Neuronal stem cell (in vitro differentiated cells): ENCODE data around the gene ESPN.
A peak's percentile ranks its signal among the peaks of the same experiment; 100 is the strongest.

Experiments
- DNase-seq: peaks from one replicate; pipeline ENCODE4 v3.0.0-alpha.2; 2013; ENCODE audit warnings: low spot score
- H2AFZ ChIP-seq: one replicate; pipeline ENCODE4 v1.6.1; 2013; ENCODE audit warnings: mild to moderate bottlenecking, low read length, inconsistent platforms
- H2AK5ac ChIP-seq: 2 replicates; pipeline ENCODE4 v1.6.1; 2013; ENCODE audit warnings: low read depth, mild to moderate bottlenecking, inconsistent platforms, low read length, moderate library complexity, mixed read lengths
- H2BK120ac ChIP-seq: 2 replicates; pipeline ENCODE4 v1.6.1; 2013; ENCODE audit warnings: low read depth, mild to moderate bottlenecking, inconsistent platforms, low read length, moderate library complexity, mixed read lengths
- H2BK12ac ChIP-seq: one replicate; pipeline ENCODE4 v1.6.1; 2013; ENCODE audit warnings: low read length, inconsistent platforms
- H2BK15ac ChIP-seq: 2 replicates; pipeline ENCODE4 v1.6.1; 2013; ENCODE audit warnings: mild to moderate bottlenecking, low read length, inconsistent platforms, mixed read lengths
- H2BK5ac ChIP-seq: one replicate; pipeline ENCODE4 v1.6.1; 2013; ENCODE audit warnings: inconsistent platforms, mild to moderate bottlenecking, low read length, moderate library complexity
- H3K14ac ChIP-seq: one replicate; pipeline ENCODE4 v1.6.1; 2013; ENCODE audit warnings: low read length, inconsistent platforms
- H3K18ac ChIP-seq: 2 replicates; pipeline ENCODE4 v1.6.1; 2013; ENCODE audit warnings: low read length, inconsistent platforms
- H3K23ac ChIP-seq: 2 replicates; pipeline ENCODE4 v1.6.1; 2013; ENCODE audit warnings: low read depth, mild to moderate bottlenecking, mixed read lengths, low read length, inconsistent platforms; ENCODE audit not compliant: poor library complexity
- H3K27ac ChIP-seq: replicated peaks from 3 replicates; pipeline ENCODE4 v1.5.1; 2013; ENCODE audit warnings: low read length, inconsistent platforms
- H3K27me3 ChIP-seq, 3 experiments: 2 replicates each; pipeline ENCODE4 v1.6.1; 2013; ENCODE audit warnings: low read length in 3 of 3, mild to moderate bottlenecking in 2 of 3, inconsistent platforms in 1 of 3, low read depth in 1 of 3, mixed read lengths in 1 of 3, moderate library complexity in 1 of 3; ENCODE audit not compliant: control insufficient read depth in 3 of 3, insufficient read depth in 3 of 3
- H3K36me3 ChIP-seq, 2 donors: replicated peaks in 1 of 2; 2 replicates each; pipeline ENCODE4 v1.6.1; 2013; ENCODE audit warnings: low read length in 2 of 2; ENCODE audit not compliant: control insufficient read depth in 2 of 2, insufficient read depth in 2 of 2
- H3K4ac ChIP-seq: 2 replicates; pipeline ENCODE4 v1.6.1; 2013; ENCODE audit warnings: inconsistent platforms, mild to moderate bottlenecking, low read length, moderate library complexity
- H3K4me1 ChIP-seq, 2 donors: 1 replicate in 1 of 2; 2 replicates in 1 of 2; pipeline ENCODE4 v1.6.1; 2013; ENCODE audit warnings: low read length in 2 of 2, low read depth in 1 of 2; ENCODE audit not compliant: control insufficient read depth in 2 of 2, insufficient read depth in 1 of 2
- H3K4me2 ChIP-seq: one replicate; pipeline ENCODE4 v1.6.1; 2013; ENCODE audit warnings: mild to moderate bottlenecking, low read length, inconsistent platforms; ENCODE audit not compliant: insufficient read depth, poor library complexity, severe bottlenecking
- H3K4me3 ChIP-seq, 2 donors: 2 replicates each; pipeline ENCODE4 v1.5.1; 2013; ENCODE audit warnings: low read length in 2 of 2, mild to moderate bottlenecking in 2 of 2, inconsistent platforms in 1 of 2, moderate library complexity in 1 of 2
- H3K79me1 ChIP-seq: one replicate; pipeline ENCODE4 v1.6.1; 2013; ENCODE audit warnings: low read depth, mild to moderate bottlenecking, inconsistent platforms, low read length, moderate library complexity
- H3K9ac ChIP-seq: one replicate; pipeline ENCODE4 v1.6.1; 2013; ENCODE audit warnings: mild to moderate bottlenecking, low read depth, low read length, inconsistent platforms; ENCODE audit not compliant: poor library complexity
- H3K9me3 ChIP-seq, 2 donors: replicated peaks in 1 of 2; 2 replicates each; pipeline versions ENCODE3 to v1.6.1; 2013; ENCODE audit warnings: low read length in 2 of 2, mild to moderate bottlenecking in 2 of 2, inconsistent platforms in 1 of 2, low read depth in 1 of 2, mixed read lengths in 1 of 2, moderate library complexity in 1 of 2; ENCODE audit not compliant: control insufficient read depth in 2 of 2, insufficient read depth in 1 of 2
- H4K8ac ChIP-seq: one replicate; pipeline ENCODE4 v1.6.1; 2013; ENCODE audit warnings: low read depth, mild to moderate bottlenecking, inconsistent platforms, low read length, moderate library complexity
- H4K91ac ChIP-seq: one replicate; pipeline ENCODE4 v1.6.1; 2013; ENCODE audit warnings: low read length, low read depth, mild to moderate bottlenecking, inconsistent platforms; ENCODE audit not compliant: poor library complexity
- WGBS, 2 donors: extraction: QIAGEN DNeasy Blood & Tissue Kit; methylation state at CpG; one replicate each; pipeline ENCODE4 v1.1.7; 2013; ENCODE audit warnings: missing lambda C conversion rate in 2 of 2, mixed read lengths in 1 of 2; ENCODE audit not compliant: insufficient read length in 2 of 2, insufficient replicate concordance in 1 of 2; ENCODE audit errors: extremely low coverage in 2 of 2; 5-methylcytosine and 5-hydroxymethylcytosine counted together

The ESPN gene

DNA sequence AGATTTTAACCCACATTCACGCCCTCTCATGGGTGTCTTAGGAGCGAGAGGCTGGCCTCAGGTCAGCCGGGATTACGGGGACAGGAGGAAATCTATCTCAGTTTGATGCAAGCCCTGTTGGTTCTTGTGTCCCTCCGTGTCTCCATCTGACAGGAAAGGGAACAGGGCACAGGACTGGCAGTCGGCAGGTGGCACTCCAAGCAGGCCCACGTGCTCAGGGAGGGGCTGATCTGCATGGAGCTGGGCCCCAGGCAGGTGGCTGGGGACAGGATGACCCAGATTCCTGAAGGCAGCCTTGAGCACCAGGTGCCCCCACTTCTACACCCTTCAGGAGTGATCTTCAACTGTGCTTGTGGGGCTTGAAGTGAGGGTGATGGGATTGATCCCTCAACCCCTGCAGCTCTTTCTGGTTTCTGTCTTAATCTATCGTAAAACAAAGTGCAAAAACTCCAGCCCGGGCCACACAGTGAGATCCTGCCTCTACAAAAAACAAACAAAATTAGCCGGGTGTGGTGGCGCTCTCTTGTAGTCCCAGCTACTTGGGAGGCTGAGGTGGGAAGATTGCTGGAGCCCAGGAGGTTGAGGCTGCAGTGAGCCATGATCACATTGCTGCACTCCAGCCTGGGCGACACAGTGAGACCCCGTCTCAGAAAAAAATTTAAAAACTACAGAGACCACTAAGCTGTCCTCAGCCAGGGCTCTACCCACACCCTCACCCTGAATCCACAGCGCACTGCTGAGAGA is 58.6 kb downstream of the ESPN start:
- Histone ChIP-seq H4K91ac (no peak overlapping the region), H2BK15ac (no peak overlapping the region)

DNA sequence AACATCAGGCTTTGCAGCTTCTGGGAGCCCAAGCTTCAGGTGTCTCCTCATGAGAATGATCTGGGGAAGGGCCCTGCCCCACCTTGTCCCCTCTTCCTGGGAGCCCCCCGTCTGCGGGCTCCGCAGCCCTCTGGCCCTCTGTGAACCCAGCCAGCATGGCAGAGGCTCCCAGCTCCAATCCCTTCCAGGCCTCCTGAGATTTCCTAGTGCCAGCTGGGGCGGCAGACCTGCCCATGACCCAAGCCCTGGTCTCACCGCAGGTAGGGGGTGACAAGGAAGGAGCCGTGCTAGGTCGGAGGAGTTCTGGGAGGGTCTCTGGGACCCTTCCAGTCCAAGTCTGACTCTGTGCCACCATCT is 59.2 kb downstream of the ESPN start:
- Histone ChIP-seq H4K91ac (no peak overlapping the region), H3K9ac (no peak overlapping the region), H3K4me2 (no peak overlapping the region), H2BK5ac (no peak overlapping the region), H3K4ac (no peak overlapping the region), H2BK15ac (no peak overlapping the region), H3K4me3 (no peak overlapping the region), H3K27me3 (no peaks in the 10 kb centered on the region), H3K9me3 (no peaks in the 10 kb centered on the region), H3K36me3 (peaks cover 0 to 6% of the 10 kb centered on the region in 2 donors), H3K27ac (no peak overlapping the region), H2BK12ac (no peak overlapping the region), H3K14ac (no peak overlapping the region), H4K8ac (no peak overlapping the region), H2BK120ac (no peak overlapping the region), H3K79me1 (peaks cover 2% of the 10 kb centered on the region), H3K23ac (peak overlapping the region; percentile 75), H3K4me1 (peaks cover 12 to 15% of the 10 kb centered on the region in 2 donors), H2AFZ (no peak overlapping the region), H2AK5ac (peak overlapping the region; percentile 88), H3K18ac (no peak overlapping the region)
- WGBS, 2 donors, result no CpG with 5 or more reads among the region's 7 CpGs
- no peak for DNase-seq

More for the DNA sequence above, 58.6 kb downstream of the ESPN start:
- no CpG with 5 or more reads among the region's 14 CpGs for WGBS, 2 donors
- Histone ChIP-seq H4K8ac (peak overlapping the region; percentile 43), H3K4ac (no peak overlapping the region), H3K9me3 (no peaks in the 10 kb centered on the region), H3K4me1 (peaks cover 12 to 15% of the 10 kb centered on the region in 2 donors), H3K4me2 (no peak overlapping the region), H3K4me3 (peak overlapping the region in 1 of 2 donors; percentile 43), H3K18ac (no peak overlapping the region), H2AFZ (no peak overlapping the region), H2BK120ac (no peak overlapping the region), H2AK5ac (no peak overlapping the region), H3K9ac (no peak overlapping the region), H3K14ac (peak overlapping the region; percentile 38), H2BK5ac (no peak overlapping the region), H3K27me3 (no peaks in the 10 kb centered on the region), H3K36me3 (peaks cover 0 to 6% of the 10 kb centered on the region in 2 donors), H3K23ac (no peak overlapping the region), H3K79me1 (peaks cover 2% of the 10 kb centered on the region), H2BK12ac (no peak overlapping the region), H3K27ac (no peak overlapping the region)
- no peak for DNase-seq

DNA sequence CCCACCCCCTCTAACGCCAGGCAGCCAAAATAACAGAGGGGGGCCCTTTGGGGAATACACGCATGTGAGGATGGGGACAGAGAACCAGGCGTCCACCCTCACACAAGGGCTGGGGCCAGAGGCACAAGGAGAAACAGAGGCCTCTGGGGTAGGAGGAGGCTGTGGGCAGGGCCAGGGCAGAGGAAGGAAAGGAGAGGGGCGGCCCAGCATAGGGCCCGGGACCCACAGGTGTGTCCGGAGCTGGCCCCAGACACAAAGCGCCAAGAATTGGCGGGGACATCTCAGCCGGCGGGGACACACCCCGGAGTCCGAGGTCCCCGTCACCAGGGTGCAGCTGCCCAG is 60.2 kb downstream of the ESPN start:
- Histone ChIP-seq H3K4me3 (peak overlapping the region; percentile 62 to 89), H2AK5ac (peak overlapping the region; percentile 88)

DNA sequence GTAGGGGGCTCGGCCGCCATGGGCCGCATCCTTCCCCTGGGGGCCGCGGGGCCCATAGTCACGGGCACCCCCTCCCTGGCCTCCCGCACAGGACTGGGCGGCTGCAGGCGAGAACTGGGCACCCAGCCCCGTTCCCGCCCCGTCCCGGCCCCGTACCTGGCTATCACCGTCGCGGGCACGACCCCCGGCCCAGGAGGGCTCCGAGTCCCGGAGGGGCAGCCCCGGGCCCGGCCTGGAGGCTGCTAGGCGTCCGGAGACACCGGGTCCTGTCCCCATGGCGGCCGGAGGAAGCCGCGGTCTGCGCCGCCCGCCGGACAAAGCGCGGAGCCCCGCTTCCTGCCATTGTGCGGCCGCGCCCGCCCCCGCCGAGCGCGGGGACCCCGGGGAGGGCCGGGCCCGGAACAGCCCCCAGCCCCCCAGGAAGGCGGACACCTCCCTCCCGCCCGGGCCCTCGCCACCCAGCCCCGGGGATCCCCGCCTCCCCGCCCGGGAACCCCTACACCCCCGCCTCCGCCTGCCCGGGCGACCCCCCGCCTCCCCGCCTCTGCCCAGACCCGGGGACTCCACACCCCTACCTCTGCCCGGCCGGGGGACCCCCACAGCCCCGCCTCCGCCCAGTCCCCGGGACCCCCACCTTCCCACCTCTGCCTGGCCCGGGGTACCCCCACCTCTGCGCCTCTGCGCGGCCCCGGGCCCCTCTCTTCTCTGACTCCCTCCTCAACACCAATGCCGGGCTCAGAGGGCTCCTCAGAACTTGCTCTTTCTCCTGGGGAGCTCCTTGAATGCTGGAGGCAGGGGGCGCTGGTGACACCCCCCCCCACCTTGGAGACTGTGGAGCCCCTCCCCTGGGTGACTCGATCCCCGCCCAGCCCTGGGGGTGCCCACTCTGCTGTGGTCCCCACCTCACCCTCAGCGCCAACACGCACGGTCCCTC is 60.9 kb downstream of the ESPN start:
- Histone ChIP-seq H2AFZ (peak overlapping the region; percentile 93), H3K79me1 (peaks cover 2% of the 10 kb centered on the region), H4K91ac (peak overlapping the region; percentile 100), H2BK5ac (peak overlapping the region; percentile 94), H3K23ac (peak overlapping the region; percentile 75), H3K18ac (peak overlapping the region; percentile 99), H3K27ac (no peak overlapping the region), H2BK15ac (peak overlapping the region; percentile 100), H3K9ac (peak overlapping the region; percentile 95), H2AK5ac (peak overlapping the region; percentile 88), H3K4me2 (peak overlapping the region; percentile 95), H4K8ac (no peak overlapping the region), H3K36me3 (peaks cover 0 to 6% of the 10 kb centered on the region in 2 donors), H3K14ac (peak overlapping the region; percentile 86), H3K4me1 (peaks cover 13 to 22% of the 10 kb centered on the region in 2 donors), H3K27me3 (no peaks in the 10 kb centered on the region), H3K4me3 (peak overlapping the region; percentile 62 to 89), H3K9me3 (no peaks in the 10 kb centered on the region), H3K4ac (peak overlapping the region; percentile 41), H2BK120ac (peak overlapping the region; percentile 83), H2BK12ac (peak overlapping the region; percentile 67)
- WGBS, 2 donors, result no CpG with 5 or more reads among the region's 80 CpGs
- no peak for DNase-seq

More for the DNA sequence above, 60.2 kb downstream of the ESPN start:
- Histone ChIP-seq H3K79me1 (peaks cover 2% of the 10 kb centered on the region), H2BK12ac (peak overlapping the region; percentile 67), H2AFZ (peak overlapping the region; percentile 93), H2BK5ac (peak overlapping the region; percentile 94), H2BK15ac (peak overlapping the region; percentile 100), H3K18ac (peak overlapping the region; percentile 99), H3K9me3 (no peaks in the 10 kb centered on the region), H3K23ac (peak overlapping the region; percentile 67), H3K4me1 (peaks cover 12 to 19% of the 10 kb centered on the region in 2 donors), H4K8ac (no peak overlapping the region), H3K27me3 (no peaks in the 10 kb centered on the region), H3K9ac (peak overlapping the region; percentile 95), H3K36me3 (peaks cover 0 to 6% of the 10 kb centered on the region in 2 donors), H4K91ac (peak overlapping the region; percentile 100), H3K27ac (no peak overlapping the region), H2BK120ac (peak overlapping the region; percentile 83), H3K14ac (peak overlapping the region; percentile 86), H3K4me2 (peak overlapping the region; percentile 95), H3K4ac (peak overlapping the region; percentile 41)
- WGBS, 2 donors, result no CpG with 5 or more reads among the region's 13 CpGs
- no peak for DNase-seq
